H1 (cell line): Measurements from ENCODE around the gene PSMC3. TPM values are rescaled to one million over a fixed set of nuclear protein-coding genes. Genes with fewer than 3 reads are reported as not detected.
A peak's percentile ranks its signal among the peaks of the same experiment; 100 is the strongest.

Source experiments
- CTCF ChIA-PET: fragments of 300-600 bp; sonication (Branson Sonifier 250); formaldehyde crosslinking; loops from one replicate; lab custom pipeline; 2021; ENCODE audit not compliant: partially characterized antibody; lab: Charles Lee
- POLR2A ChIA-PET: fragments of 300-600 bp; sonication (Branson Sonifier 250); formaldehyde crosslinking; loops from one replicate; lab custom pipeline; 2021; ENCODE audit warnings: inconsistent platforms; ENCODE audit not compliant: partially characterized antibody; lab: Charles Lee
- DNase-seq, 2 experiments: peaks; one replicate each; pipeline versions ENCODE4 v3.0.0 to v3.0.0-alpha.2; 2010 to 2022; ENCODE audit warnings: low spot score in 2 of 2, low read depth in 1 of 2, mixed read lengths in 1 of 2
- FAIRE-seq: peaks from 2 replicates; lab custom pipeline; 2011; peaks lifted over from hg19 to GRCh38; lab: Jason Lieb, UNC
- H2AFZ ChIP-seq: 2 replicates; pipeline ENCODE4 v1.8.1; 2012; ENCODE audit warnings: low read length, inconsistent platforms
- H2AK5ac ChIP-seq: 2 replicates; pipeline ENCODE4 v1.6.1; 2013; ENCODE audit warnings: low read depth, low read length
- H2BK120ac ChIP-seq: replicated peaks from 2 replicates; pipeline ENCODE3; 2013; ENCODE audit warnings: low read depth, low read length, inconsistent platforms
- H2BK12ac ChIP-seq: 2 replicates; pipeline ENCODE4 v1.6.1; 2013; ENCODE audit warnings: low read depth, low read length
- H2BK15ac ChIP-seq: 2 replicates; pipeline ENCODE4 v1.6.1; 2013; ENCODE audit warnings: low read length
- H2BK20ac ChIP-seq: 2 replicates; pipeline ENCODE4 v1.6.1; 2013; ENCODE audit warnings: low read length
- H2BK5ac ChIP-seq: 2 replicates; pipeline ENCODE4 v1.6.1; 2013; ENCODE audit warnings: low read depth, low read length
- H3K14ac ChIP-seq: 2 replicates; pipeline ENCODE4 v1.6.1; 2013; ENCODE audit warnings: inconsistent platforms; ENCODE audit not compliant: insufficient read length
- H3K18ac ChIP-seq: 2 replicates; pipeline ENCODE4 v1.6.1; 2013; ENCODE audit warnings: low read length; ENCODE audit errors: extremely low read depth
- H3K23ac ChIP-seq: 2 replicates; pipeline ENCODE4 v1.6.1; 2013; ENCODE audit warnings: inconsistent platforms; ENCODE audit not compliant: insufficient read length
- H3K23me2 ChIP-seq: 2 replicates; pipeline ENCODE4 v1.6.1; 2013; ENCODE audit warnings: low read depth, low read length
- H3K27ac ChIP-seq: 2 replicates; pipeline ENCODE4 v1.6.1; 2011; ENCODE audit warnings: low read depth, low read length, inconsistent platforms
- H3K27me3 ChIP-seq, 4 experiments: replicated peaks in 1 of 4; 1 replicate in 1 of 4; 2 replicates in 3 of 4; pipeline versions ENCODE4 v1.6.1 to v1.8.1; 2011 to 2013; ENCODE audit warnings: low read length in 3 of 4, mild to moderate bottlenecking in 3 of 4, inconsistent platforms in 2 of 4, mixed read lengths in 2 of 4, moderate library complexity in 1 of 4; ENCODE audit not compliant: control insufficient read depth in 3 of 4, insufficient read depth in 3 of 4; ENCODE audit errors: extremely low read depth in 1 of 4
- H3K36me3 ChIP-seq, 4 experiments: 2 replicates each; pipeline versions ENCODE4 v1.6.1 to v1.8.1; 2011 to 2013; ENCODE audit warnings: mild to moderate bottlenecking in 4 of 4, low read length in 3 of 4, moderate library complexity in 2 of 4, control low read depth in 1 of 4, inconsistent platforms in 1 of 4; ENCODE audit not compliant: insufficient read depth in 4 of 4, control insufficient read depth in 2 of 4
- H3K4ac ChIP-seq: replicated peaks from 2 replicates; pipeline ENCODE3; 2013; ENCODE audit warnings: low read length, low read depth, mixed read lengths, inconsistent platforms; ENCODE audit not compliant: insufficient read length
- H3K4me1 ChIP-seq, 4 experiments: replicated peaks in 1 of 4; 1 replicate in 1 of 4; 2 replicates in 3 of 4; pipeline versions ENCODE4 v1.6.1 to v1.8.1; 2011 to 2013; ENCODE audit warnings: low read length in 3 of 4, inconsistent platforms in 2 of 4, mixed read lengths in 1 of 4; ENCODE audit not compliant: insufficient read depth in 4 of 4, control insufficient read depth in 3 of 4
- H3K4me2 ChIP-seq, 2 experiments: 2 replicates each; pipeline versions ENCODE4 v1.6.1 to v1.8.1; 2011 to 2013; ENCODE audit warnings: low read depth in 2 of 2, low read length in 2 of 2, control low read depth in 1 of 2, inconsistent platforms in 1 of 2, mild to moderate bottlenecking in 1 of 2; ENCODE audit not compliant: insufficient read depth in 1 of 2
- H3K4me3 ChIP-seq, 4 experiments: fragments of 200-600, 300-600 bp in 1 of 4; sonication (generic), shearing (Covaris generic), sonication (Bioruptor Twin) in 1 of 4; 2 replicates each; pipeline versions ENCODE4 v1.5.1 to v1.8.1; 2011 to 2016; ENCODE audit warnings: low read length in 4 of 4, low read depth in 3 of 4, control low read depth in 2 of 4, inconsistent platforms in 2 of 4, mild to moderate bottlenecking in 2 of 4, mixed read lengths in 1 of 4, moderate library complexity in 1 of 4; ENCODE audit not compliant: insufficient read depth in 2 of 4; ENCODE audit errors: extremely low read depth in 1 of 4
- H3K56ac ChIP-seq: replicated peaks from 2 replicates; pipeline ENCODE3; 2013; ENCODE audit warnings: low read depth, mild to moderate bottlenecking, mixed read lengths, low read length, inconsistent platforms; ENCODE audit not compliant: insufficient read length
- H3K79me1 ChIP-seq: 2 replicates; pipeline ENCODE4 v1.6.1; 2013; ENCODE audit warnings: low read depth, low read length, control low read depth
- H3K79me2 ChIP-seq, 2 experiments: 2 replicates each; pipeline versions ENCODE4 v1.6.1 to v1.8.1; 2012 to 2013; ENCODE audit warnings: low read length in 2 of 2, mild to moderate bottlenecking in 2 of 2, inconsistent platforms in 1 of 2; ENCODE audit not compliant: insufficient read depth in 2 of 2, control insufficient read depth in 1 of 2
- H3K9ac ChIP-seq, 4 experiments: replicated peaks in 1 of 4; 1 replicate in 1 of 4; 2 replicates in 3 of 4; pipeline versions ENCODE4 v1.6.1 to v1.8.1; 2011 to 2013; ENCODE audit warnings: low read depth in 3 of 4, low read length in 3 of 4, control low read depth in 2 of 4, mild to moderate bottlenecking in 2 of 4, moderate library complexity in 2 of 4, inconsistent platforms in 1 of 4; ENCODE audit errors: extremely low read depth in 1 of 4
- H3K9me3 ChIP-seq, 2 experiments: 2 replicates each; pipeline versions ENCODE4 v1.6.1 to v1.8.1; 2012 to 2013; ENCODE audit warnings: mild to moderate bottlenecking in 2 of 2, moderate library complexity in 2 of 2, control low read depth in 1 of 2, inconsistent platforms in 1 of 2, low read depth in 1 of 2, low read length in 1 of 2, mixed read lengths in 1 of 2; ENCODE audit not compliant: insufficient read depth in 2 of 2
- H4K20me1 ChIP-seq, 2 experiments: replicated peaks in 1 of 2; 2 replicates each; pipeline versions ENCODE3 to v1.8.1; 2011 to 2013; ENCODE audit warnings: inconsistent platforms in 2 of 2, low read length in 2 of 2, mild to moderate bottlenecking in 1 of 2; ENCODE audit not compliant: insufficient read depth in 2 of 2, control insufficient read depth in 1 of 2
- H4K5ac ChIP-seq: 2 replicates; pipeline ENCODE4 v1.6.1; 2013; ENCODE audit warnings: low read length, low read depth, mixed read lengths, inconsistent platforms; ENCODE audit not compliant: insufficient read length
- H4K8ac ChIP-seq: 2 replicates; pipeline ENCODE4 v1.8.0; 2013; ENCODE audit warnings: mild to moderate bottlenecking, moderate library complexity, low read length, inconsistent platforms; ENCODE audit not compliant: insufficient read depth; ENCODE audit errors: extremely low read depth
- H4K91ac ChIP-seq: replicated peaks from 2 replicates; pipeline ENCODE3; 2013; ENCODE audit warnings: low read length, mixed read lengths, inconsistent platforms; ENCODE audit not compliant: insufficient read length
- CBX8 ChIP-seq: fragments of 300-800, 300-1000 bp; sonication (generic); IDR thresholded peaks from 2 replicates; pipeline ENCODE4 v1.7.1; 2016; ENCODE audit warnings: low read depth, low read length, borderline replicate concordance
- GABPA ChIP-seq: IDR thresholded peaks from 2 replicates; pipeline ENCODE4 v1.6.1; 2011; ENCODE audit warnings: mild to moderate bottlenecking, low read length, moderate library complexity, borderline replicate concordance; ENCODE audit not compliant: insufficient read depth
- GTF2F1 ChIP-seq: IDR thresholded peaks from 2 replicates; pipeline ENCODE4 v1.6.1; 2012; ENCODE audit warnings: low read depth, low read length, improper control_type of control experiment, borderline replicate concordance
- PHF8 ChIP-seq: fragments of 200-600 bp; sonication (generic); conservative IDR thresholded peaks from 2 replicates; pipeline ENCODE4 v1.7.1; 2012; ENCODE audit warnings: low read depth, mild to moderate bottlenecking, inconsistent platforms, low read length, moderate library complexity
- RAD21 ChIP-seq, 2 experiments: IDR thresholded peaks in 1 of 2; conservative IDR thresholded peaks in 1 of 2; 2 replicates each; pipeline ENCODE4 v1.6.1; 2011; ENCODE audit warnings: low read depth in 2 of 2, low read length in 2 of 2, improper control_type of control experiment in 1 of 2, inconsistent platforms in 1 of 2, mild to moderate bottlenecking in 1 of 2, moderate library complexity in 1 of 2
- SUZ12 ChIP-seq: fragments of 200-600 bp; sonication (generic); IDR thresholded peaks from 2 replicates; pipeline ENCODE4 v1.6.1; 2012; ENCODE audit warnings: mild to moderate bottlenecking, inconsistent platforms, low read length, moderate library complexity, mixed read lengths
- TBP ChIP-seq: IDR thresholded peaks from 2 replicates; pipeline ENCODE4 v1.6.1; 2011; ENCODE audit warnings: low read depth, low read length, improper control_type of control experiment
- TEAD4 ChIP-seq: IDR thresholded peaks from 2 replicates; pipeline ENCODE4 v1.6.1; 2012; ENCODE audit warnings: low read depth, low read length, inconsistent platforms, mixed read lengths
- WGBS, 2 experiments: shearing (Covaris generic) in 1 of 2; methylation state at CpG; one replicate each; pipeline versions ENCODE4 v1.1.6 to v1.1.7; 2013 to 2015; ENCODE audit warnings: low lambda C conversion rate in 2 of 2, mixed read lengths in 2 of 2, inconsistent platforms in 1 of 2, low coverage in 1 of 2, missing lambda C conversion rate in 1 of 2; ENCODE audit not compliant: insufficient replicate concordance in 2 of 2, insufficient coverage in 1 of 2, insufficient read length in 1 of 2; ENCODE audit errors: extremely low coverage in 1 of 2, missing lambda C conversion rate in 1 of 2; 5-methylcytosine and 5-hydroxymethylcytosine counted together
- polyA plus RNA-seq, 7 experiments: library from polyadenylated mRNA; depleted of rRNA in 3 of 7; stranded (reverse) in 5 of 7; unstranded in 2 of 7; fragments of >200 nt in 5 of 7; fragments of 200-250 nt in 2 of 7; gene quantifications; 1 replicate in 5 of 7; 2 replicates in 1 of 7; 4 replicates in 1 of 7; pipeline versions ENCODE4 v1.2.1 to v1.2.3, GENCODE V29; 2011 to 2013; ENCODE audit warnings: missing spikeins in 2 of 7, mixed read lengths in 2 of 7
- total RNA-seq: library from RNA; stranded (reverse); fragmentation: NEBNext Ultra II Directional; extraction: Animal tissue kit (Norgen Biotek cat#: 25700); gene quantifications from 2 replicates; pipeline ENCODE4 v1.2.1, GENCODE V29; 2021
- TF ChIP-seq, protein P1 (sequence below): IDR thresholded peaks from 2 replicates; pipeline ENCODE4 v1.6.1; 2011; ENCODE audit warnings: low read depth, mild to moderate bottlenecking, low read length; ENCODE audit not compliant: insufficient read depth

Gene PSMC3
- total and polyA plus RNA-seq, 2 of the 8 experiments (the other 6 are each of a cell fraction or from before 2014, with no cell fraction given) = 105 to 160 TPM

DNA sequence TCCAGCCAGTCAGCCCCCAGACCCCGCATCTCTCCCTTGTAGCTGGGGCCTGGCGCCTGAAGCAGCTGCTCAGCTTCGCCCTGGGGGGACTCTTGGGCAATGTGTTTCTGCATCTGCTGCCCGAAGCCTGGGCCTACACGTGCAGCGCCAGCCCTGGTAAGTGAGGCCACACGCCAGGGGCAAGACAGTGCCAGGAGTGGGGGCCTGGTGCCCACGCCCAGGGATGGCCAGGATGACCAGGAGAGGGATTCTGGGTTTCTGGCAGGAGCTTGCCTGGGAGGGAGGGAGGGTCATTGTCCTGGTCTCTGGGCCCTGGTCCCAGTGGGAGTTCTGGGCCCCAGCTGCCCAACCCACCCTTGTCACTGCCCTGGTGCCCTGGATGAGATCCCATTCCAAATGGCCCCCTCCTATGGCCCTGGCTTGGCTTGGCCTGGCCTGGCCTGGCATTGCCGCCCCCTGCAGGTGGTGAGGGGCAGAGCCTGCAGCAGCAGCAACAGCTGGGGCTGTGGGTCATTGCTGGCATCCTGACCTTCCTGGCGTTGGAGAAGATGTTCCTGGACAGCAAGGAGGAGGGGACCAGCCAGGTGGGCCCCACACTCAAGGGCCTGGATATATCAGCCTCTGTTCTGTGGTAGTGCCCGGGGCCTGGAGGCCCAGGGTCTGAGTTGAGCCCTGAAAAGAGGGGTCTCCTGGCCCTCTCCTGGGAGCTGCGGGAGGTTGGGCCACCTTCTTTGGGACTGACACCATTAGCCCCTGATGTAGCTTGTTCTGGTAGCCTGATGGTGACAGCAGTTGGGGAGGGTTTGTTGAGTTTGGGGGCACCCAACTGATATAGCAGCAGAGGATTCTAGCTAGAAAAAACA, 14.1 kb downstream of the PSMC3 start:
- Histone ChIP-seq H2AFZ (no peak overlapping the region), H3K27ac (no peak overlapping the region), H2BK15ac (no peak overlapping the region), H3K79me1 (no peaks in the 10 kb centered on the region), H3K23ac (no peak overlapping the region), H3K9me3 (no peaks in the 10 kb centered on the region), H3K9ac (no peak overlapping the region), H3K27me3 (no peaks in the 10 kb centered on the region), H3K23me2 (peaks cover 11% of the 10 kb centered on the region), H2BK20ac (no peak overlapping the region), H2AK5ac (no peak overlapping the region), H3K4ac (no peak overlapping the region), H3K18ac (no peak overlapping the region), H4K91ac (no peak overlapping the region), H3K14ac (no peak overlapping the region), H4K20me1 (peaks cover 0 to 8% of the 10 kb centered on the region in 2 experiments), H4K8ac (peak overlapping the region; percentile 57; the same call in 1 of the 2 replicates), H2BK120ac (no peak overlapping the region), H2BK5ac (no peak overlapping the region), H4K5ac (no peak overlapping the region), H3K56ac (no peak overlapping the region), H3K4me2 (no peak overlapping the region), H3K4me3 (no peak overlapping the region), H3K4me1 (peaks cover 4 to 12% (median 10%) of the 10 kb centered on the region in 4 experiments), H2BK12ac (no peak overlapping the region), H3K79me2 (no peaks in the 10 kb centered on the region; a peak in 1 of 4 replicates), H3K36me3 (peaks cover 0 to 2% (median 0%) of the 10 kb centered on the region in 4 experiments; a peak in 2 of 8 replicates)
- ChIA-PET POLR2A (interaction anchor here (0.6 to 12.8 kb wide), 8 partner anchors 9 to 349 kb away, joined by 3 to 140 read pairs (median 4); partner anchors contain the start of gene PSMC3), CTCF (interaction anchor here (0.6 to 6.2 kb wide), 41 partner anchors 9 to 499 kb away, joined by 3 to 59 read pairs (median 4); partner anchors contain the start of genes CELF1, DDB2, PSMC3 and RAPSN)
- FAIRE-seq (no peak), DNase-seq (peak in 1 of 2 experiments; percentile 90)
- WGBS, 2 experiments = 80% methylated on average over 12 of the region's 12 CpGs; no CpG with 5 or more reads in 1 of the 2 experiments
- TF ChIP-seq, protein P1, sequence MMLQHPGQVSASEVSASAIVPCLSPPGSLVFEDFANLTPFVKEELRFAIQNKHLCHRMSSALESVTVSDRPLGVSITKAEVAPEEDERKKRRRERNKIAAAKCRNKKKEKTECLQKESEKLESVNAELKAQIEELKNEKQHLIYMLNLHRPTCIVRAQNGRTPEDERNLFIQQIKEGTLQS = no peak
- peak; percentile 65 to 79 for TF ChIP-seq RAD21 (IDR thresholded peaks at IDR 0.05 in 1 of 2, conservative IDR thresholded peaks at IDR 0.05 in 1 of 2; ENCODE audit: low read depth in 2 of 2, low read length in 2 of 2)
- no peak for TF ChIP-seq PHF8
- no peak for TF ChIP-seq GTF2F1
- TF ChIP-seq TBP = no peak
- no peak for TF ChIP-seq CBX8
- no peak for TF ChIP-seq TEAD4
- peak; percentile 53; the same call in 1 of the 2 replicates for TF ChIP-seq GABPA
- no peak for TF ChIP-seq SUZ12
